Activated CD4-positive, alpha-beta memory T cell treated with anti-CD3 and anti-CD28 coated beads, Interleukin-2, amount 10 ng/mL, durations not matched to agents 7 days and 5 days (primary cell): ENCODE results near the gene PITPNB. TPM values are rescaled to one million over a fixed set of nuclear protein-coding genes. Genes with fewer than 3 reads are reported as not detected.
A peak's percentile ranks its signal among the peaks of the same experiment; 100 is the strongest.

Experiments
- CTCF ChIA-PET: fragments of 350-600 bp; sonication (Branson Sonifier 250); formaldehyde crosslinking; loops from one replicate; lab custom pipeline; 2021; ENCODE audit warnings: antibody characterized with exemption, inconsistent platforms; lab: Charles Lee
- POLR2A ChIA-PET: fragments of 350-600 bp; sonication (Branson Sonifier 250); formaldehyde crosslinking; loops from one replicate; lab custom pipeline; 2021; ENCODE audit warnings: antibody characterized with exemption; lab: Charles Lee
- DNase-seq: peaks from one replicate; pipeline ENCODE4 v3.0.0-alpha.2; 2020
- H3K27ac Mint-ChIP-seq: one replicate; pipeline ENCODE4 v1.8.0; 2021; ENCODE audit warnings: mild to moderate bottlenecking, mixed read lengths
- H3K27me3 Mint-ChIP-seq: one replicate; pipeline ENCODE4 v1.8.0; 2021; ENCODE audit warnings: mixed read lengths
- H3K36me3 Mint-ChIP-seq: one replicate; pipeline ENCODE4 v1.8.0; 2021; ENCODE audit warnings: low read depth, mixed read lengths
- H3K4me1 Mint-ChIP-seq: one replicate; pipeline ENCODE4 v1.8.0; 2021; ENCODE audit warnings: mixed read lengths
- H3K4me3 Mint-ChIP-seq: one replicate; pipeline ENCODE4 v1.8.0; 2021; ENCODE audit warnings: mild to moderate bottlenecking, mixed read lengths
- H3K9me3 Mint-ChIP-seq: one replicate; pipeline ENCODE4 v1.8.0; 2021; ENCODE audit warnings: mixed read lengths
- total RNA-seq, 2 experiments: library from RNA; stranded (reverse); gene quantifications; one replicate each; pipeline ENCODE4 v1.2.3, GENCODE V29; 2021

The PITPNB gene
- total RNA-seq, 2 experiments from 2014 or later, result 85.7 to 96.0 TPM

- ChIA-PET POLR2A (no interaction called here), CTCF (no interaction called here)
- H3K9me3 Mint-ChIP-seq, result no peaks in the 10 kb centered on the region
- no peaks in the 10 kb centered on the region for H3K27me3 Mint-ChIP-seq
- H3K4me1 Mint-ChIP-seq, result no peaks in the 10 kb centered on the region
- H3K27ac Mint-ChIP-seq, result no peak overlapping the region
- DNase-seq, result peak; percentile 11
- H3K4me3 Mint-ChIP-seq, result no peak overlapping the region
- peaks cover 20% of the 10 kb centered on the region for H3K36me3 Mint-ChIP-seq
Observed at GRCh38 chr22:27844656-27845591, 74.1 kb downstream of the PITPNB start.

- H3K36me3 Mint-ChIP-seq, result peaks cover 20% of the 10 kb centered on the region
- H3K27me3 Mint-ChIP-seq, result no peaks in the 10 kb centered on the region
- no peak for DNase-seq
- H3K9me3 Mint-ChIP-seq, result no peaks in the 10 kb centered on the region
- no peak overlapping the region for H3K4me3 Mint-ChIP-seq
- H3K27ac Mint-ChIP-seq, result no peak overlapping the region
- ChIA-PET CTCF (no interaction called here), POLR2A (no interaction called here)
- no peaks in the 10 kb centered on the region for H3K4me1 Mint-ChIP-seq
Observed at GRCh38 chr22:27844256-27844655, 74.8 kb downstream of the PITPNB start.

- Mint-ChIP-seq H3K9me3 (no peaks in the 10 kb centered on the region), H3K36me3 (peaks cover 14% of the 10 kb centered on the region), H3K4me3 (no peak overlapping the region), H3K27ac (no peak overlapping the region), H3K4me1 (no peaks in the 10 kb centered on the region), H3K27me3 (no peaks in the 10 kb centered on the region)
- ChIA-PET POLR2A (no interaction called here), CTCF (no interaction called here)
- no peak for DNase-seq
Observed at GRCh38 chr22:27843441-27843840, 75.6 kb downstream of the PITPNB start.

DNA sequence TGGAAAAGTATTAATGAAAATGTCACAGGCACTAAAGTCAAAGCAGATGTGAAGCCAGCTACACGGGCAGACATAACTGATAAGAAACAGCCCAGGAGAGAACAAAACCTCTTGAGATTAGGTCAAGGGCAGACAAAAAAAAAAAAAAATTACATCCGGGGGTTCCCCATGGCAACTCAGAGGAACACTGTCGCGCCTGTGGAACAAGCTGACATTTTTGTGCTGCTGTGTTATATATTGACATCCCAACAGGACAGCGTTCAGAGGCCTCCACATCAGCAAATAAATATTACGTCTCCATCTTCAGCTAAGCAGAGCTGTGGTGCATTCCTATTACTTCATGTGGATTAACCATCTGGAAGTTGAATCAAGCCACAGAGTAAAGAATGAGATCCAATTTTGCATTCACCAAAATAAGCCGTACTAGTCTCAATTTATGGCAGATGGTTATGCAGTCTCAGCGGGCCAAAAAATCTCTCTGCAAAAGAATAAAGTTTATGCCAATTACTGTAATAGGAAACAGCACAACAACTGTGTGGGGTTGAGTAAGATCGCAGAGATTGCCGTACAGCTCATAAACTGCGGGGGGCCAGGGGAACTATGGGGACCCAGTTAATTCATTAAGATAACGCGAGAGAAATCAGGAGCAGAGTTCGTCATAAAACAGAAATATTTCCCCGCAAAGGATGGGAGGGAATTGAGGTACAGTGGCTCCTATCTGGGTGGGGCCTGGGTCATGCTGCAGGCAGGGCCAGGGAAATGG, 76.2 kb downstream of the PITPNB start:
- no peak overlapping the region for H3K27ac Mint-ChIP-seq
- no peaks in the 10 kb centered on the region for H3K4me1 Mint-ChIP-seq
- H3K27me3 Mint-ChIP-seq, result no peaks in the 10 kb centered on the region
- no peak for DNase-seq
- CTCF ChIA-PET, result no interaction called here
- H3K9me3 Mint-ChIP-seq, result peaks cover under 1% of the 10 kb centered on the region
- no peak overlapping the region for H3K4me3 Mint-ChIP-seq
- POLR2A ChIA-PET, result no interaction called here
- H3K36me3 Mint-ChIP-seq, result peaks cover 10% of the 10 kb centered on the region

- peaks cover 13% of the 10 kb centered on the region for H3K36me3 Mint-ChIP-seq
- CTCF ChIA-PET, result no interaction called here
- no peak overlapping the region for H3K27ac Mint-ChIP-seq
- no peak for DNase-seq
- H3K4me3 Mint-ChIP-seq, result no peak overlapping the region
- H3K4me1 Mint-ChIP-seq, result no peaks in the 10 kb centered on the region
- no peaks in the 10 kb centered on the region for H3K27me3 Mint-ChIP-seq
- POLR2A ChIA-PET, result no interaction called here
- peaks cover 2% of the 10 kb centered on the region for H3K9me3 Mint-ChIP-seq
Observed at GRCh38 chr22:27842201-27842600, 76.9 kb downstream of the PITPNB start.

GRCh38 chr22:27840436-27840835, 78.6 kb downstream of the PITPNB start:
- Mint-ChIP-seq H3K9me3 (peaks cover 2% of the 10 kb centered on the region), H3K4me1 (no peaks in the 10 kb centered on the region), H3K27me3 (no peaks in the 10 kb centered on the region), H3K27ac (no peak overlapping the region), H3K36me3 (peaks cover 13% of the 10 kb centered on the region), H3K4me3 (no peak overlapping the region)
- ChIA-PET CTCF (no interaction called here), POLR2A (no interaction called here)
- no peak for DNase-seq

- POLR2A ChIA-PET, result no interaction called here
- no peaks in the 10 kb centered on the region for H3K4me1 Mint-ChIP-seq
- peaks cover 13% of the 10 kb centered on the region for H3K36me3 Mint-ChIP-seq
- H3K9me3 Mint-ChIP-seq, result peaks cover 2% of the 10 kb centered on the region
- DNase-seq, result no peak
- no peak overlapping the region for H3K4me3 Mint-ChIP-seq
- no peaks in the 10 kb centered on the region for H3K27me3 Mint-ChIP-seq
- H3K27ac Mint-ChIP-seq, result no peak overlapping the region
- CTCF ChIA-PET, result no interaction called here
Observed at GRCh38 chr22:27839057-27839660, 79.9 kb downstream of the PITPNB start.

- peaks cover 10% of the 10 kb centered on the region for H3K4me1 Mint-ChIP-seq
- H3K36me3 Mint-ChIP-seq, result peaks cover 9% of the 10 kb centered on the region
- POLR2A ChIA-PET, result no interaction called here
- DNase-seq, result no peak
- CTCF ChIA-PET, result no interaction called here
- no peak overlapping the region for H3K27ac Mint-ChIP-seq
- peaks cover 2% of the 10 kb centered on the region for H3K9me3 Mint-ChIP-seq
- no peaks in the 10 kb centered on the region for H3K27me3 Mint-ChIP-seq
- H3K4me3 Mint-ChIP-seq, result no peak overlapping the region
Observed at GRCh38 chr22:27836181-27836580, 82.9 kb downstream of the PITPNB start.

GRCh38 chr22:27835446-27835845, 83.6 kb downstream of the PITPNB start:
- H3K27me3 Mint-ChIP-seq, result no peaks in the 10 kb centered on the region
- POLR2A ChIA-PET, result no interaction called here
- DNase-seq, result no peak

DNA sequence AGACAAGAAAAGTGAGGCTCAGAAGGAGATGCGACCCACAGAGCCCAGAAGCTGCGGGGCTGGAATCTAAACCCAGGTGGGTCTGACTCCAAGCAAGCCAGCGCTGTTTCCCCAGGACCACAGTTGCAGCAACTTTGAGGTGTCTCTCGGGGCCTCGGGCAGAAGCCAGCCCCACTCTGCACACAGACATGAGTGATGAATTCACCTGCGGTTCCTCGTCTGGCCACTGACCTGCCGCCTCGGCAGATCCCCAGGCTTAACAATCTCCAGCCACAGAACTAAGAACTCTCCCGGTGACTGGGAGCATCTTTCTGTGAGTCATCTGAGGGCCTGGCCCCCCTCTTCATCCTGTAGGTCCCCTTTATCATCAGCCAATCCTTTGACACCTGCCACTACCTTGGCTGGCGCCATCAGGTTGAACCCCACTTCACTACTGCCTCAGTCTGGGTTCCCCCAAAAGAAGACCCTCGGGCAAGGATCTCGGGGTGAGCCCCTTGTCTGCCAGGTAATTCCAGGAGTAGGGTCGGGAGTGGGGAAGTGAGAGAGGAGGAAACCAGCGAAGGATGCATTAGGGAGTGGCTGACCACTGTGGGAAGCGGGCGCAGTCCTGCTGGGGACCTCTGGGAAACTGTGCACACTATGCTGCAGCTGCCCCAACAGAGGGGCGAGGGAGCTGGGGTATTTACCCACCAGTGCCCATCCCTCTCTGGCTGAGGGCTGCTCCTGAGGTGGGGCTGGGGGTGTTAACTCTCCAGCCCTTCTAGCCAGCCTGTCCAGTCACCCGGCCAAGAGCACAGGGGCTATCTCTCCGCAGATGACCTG, 84.5 kb downstream of the PITPNB start:
- Mint-ChIP-seq H3K27ac (no peak overlapping the region), H3K36me3 (peaks cover 3% of the 10 kb centered on the region), H3K27me3 (no peaks in the 10 kb centered on the region), H3K9me3 (peaks cover 2% of the 10 kb centered on the region), H3K4me1 (peaks cover 11% of the 10 kb centered on the region), H3K4me3 (no peak overlapping the region)
- DNase-seq, result no peak
- ChIA-PET POLR2A (no interaction called here), CTCF (no interaction called here)

More at GRCh38 chr22:27835446-27835845, 83.6 kb downstream of the PITPNB start:
- H3K27ac Mint-ChIP-seq, result no peak overlapping the region
- peaks cover 7% of the 10 kb centered on the region for H3K36me3 Mint-ChIP-seq
- peaks cover 2% of the 10 kb centered on the region for H3K9me3 Mint-ChIP-seq
- CTCF ChIA-PET, result no interaction called here
- peaks cover 11% of the 10 kb centered on the region for H3K4me1 Mint-ChIP-seq
- no peak overlapping the region for H3K4me3 Mint-ChIP-seq

GRCh38 chr22:27833803-27834202, 85.3 kb downstream of the PITPNB start:
- POLR2A ChIA-PET, result no interaction called here
- DNase-seq, result no peak
- Mint-ChIP-seq H3K9me3 (peaks cover 2% of the 10 kb centered on the region), H3K4me3 (no peak overlapping the region), H3K36me3 (peaks cover 2% of the 10 kb centered on the region), H3K27ac (no peak overlapping the region), H3K27me3 (no peaks in the 10 kb centered on the region), H3K4me1 (peaks cover 11% of the 10 kb centered on the region)
- CTCF ChIA-PET, result no interaction called here

GRCh38 chr22:27832606-27833005, 86.5 kb downstream of the PITPNB start:
- POLR2A ChIA-PET, result no interaction called here
- DNase-seq, result no peak
- CTCF ChIA-PET, result interaction anchor here (0.7 kb wide), 1 partner anchor 29 kb away, joined by 3 read pairs; no protein-coding TSS in a partner anchor
- Mint-ChIP-seq H3K27me3 (no peaks in the 10 kb centered on the region), H3K9me3 (no peaks in the 10 kb centered on the region), H3K27ac (no peak overlapping the region), H3K36me3 (peaks cover 2% of the 10 kb centered on the region), H3K4me1 (peaks cover 11% of the 10 kb centered on the region), H3K4me3 (no peak overlapping the region)
